GM23338 (cell line): ENCODE data around the gene CTNNAL1. TPM values are rescaled to one million over a fixed set of nuclear protein-coding genes. Genes with fewer than 3 reads are reported as not detected.

Experiments used
- ATAC-seq: fragments of 200-7000 bp; cut with Tn5 transposase; 3 replicates; pipeline ENCODE4 v1.9.1; 2020
- DNase-seq: peaks from one replicate; pipeline ENCODE4 v3.0.0-alpha.2; 2015; ENCODE audit warnings: low spot score
- H2AFZ ChIP-seq: fragments of 200-600 bp; sonication (generic); 2 replicates; pipeline ENCODE4 v1.8.0; 2016; ENCODE audit warnings: antibody characterized with exemption, mild to moderate bottlenecking, moderate library complexity
- H3F3A ChIP-seq: fragments of 200-600 bp; sonication (generic); replicated peaks from 2 replicates; pipeline ENCODE4 v1.8.0; 2017; ENCODE audit warnings: antibody characterized with exemption, mixed run types, low read depth
- H3K27ac ChIP-seq: fragments of 200-600 bp; sonication (generic); 2 replicates; pipeline ENCODE4 v1.6.1; 2016; ENCODE audit warnings: low read depth
- H3K27me3 ChIP-seq: fragments of 200-600 bp; sonication (generic); 2 replicates; pipeline ENCODE4 v1.8.0; 2016; ENCODE audit warnings: mild to moderate bottlenecking, mixed run types, moderate library complexity; ENCODE audit not compliant: insufficient read depth
- H3K36me3 ChIP-seq: fragments of 200-600 bp; sonication (generic); 2 replicates; pipeline ENCODE4 v1.8.0; 2016; ENCODE audit warnings: mild to moderate bottlenecking; ENCODE audit not compliant: insufficient read depth
- H3K4me1 ChIP-seq: fragments of 200-600 bp; sonication (generic); 2 replicates; pipeline ENCODE4 v1.8.0; 2016; ENCODE audit warnings: mild to moderate bottlenecking, moderate library complexity; ENCODE audit not compliant: insufficient read depth
- H3K4me2 ChIP-seq: fragments of 200-600 bp; sonication (generic); 2 replicates; pipeline ENCODE4 v1.7.1; 2017; ENCODE audit warnings: mixed run types
- H3K4me3 ChIP-seq: fragments of 200-600 bp; sonication (generic); 2 replicates; pipeline ENCODE4 v1.6.1; 2016; ENCODE audit warnings: mixed run types
- H3K79me2 ChIP-seq: fragments of 200-600 bp; sonication (generic); replicated peaks from 2 replicates; pipeline ENCODE4 v1.8.0; 2017; ENCODE audit warnings: mild to moderate bottlenecking; ENCODE audit not compliant: insufficient read depth
- H3K9me2 ChIP-seq: fragments of 200-600 bp; sonication (generic); 2 replicates; pipeline ENCODE4 v1.8.0; 2017; ENCODE audit not compliant: insufficient read depth
- H4K20me1 ChIP-seq: fragments of 200-600 bp; sonication (generic); replicated peaks from 2 replicates; pipeline ENCODE4 v1.8.0; 2017; ENCODE audit warnings: mild to moderate bottlenecking; ENCODE audit not compliant: insufficient read depth
- H3K27ac Mint-ChIP-seq: 2 replicates; pipeline ENCODE4 v1.8.0; 2020; ENCODE audit warnings: inconsistent platforms, mild to moderate bottlenecking, moderate library complexity, mixed read lengths
- H3K27me3 Mint-ChIP-seq: 3 replicates; pipeline ENCODE4 v1.8.0; 2022; ENCODE audit warnings: low read depth, mild to moderate bottlenecking, moderate library complexity, mixed read lengths, inconsistent platforms; ENCODE audit not compliant: insufficient read depth, poor library complexity
- H3K36me3 Mint-ChIP-seq: 3 replicates; pipeline ENCODE4 v1.8.0; 2021; ENCODE audit warnings: low read depth, mild to moderate bottlenecking, inconsistent platforms, moderate library complexity, mixed read lengths
- H3K4me1 Mint-ChIP-seq: 3 replicates; pipeline ENCODE4 v1.8.0; 2020; ENCODE audit warnings: mild to moderate bottlenecking, inconsistent platforms, mixed read lengths
- H3K4me3 Mint-ChIP-seq: 3 replicates; pipeline ENCODE4 v1.8.0; 2021; ENCODE audit warnings: moderate library complexity, mild to moderate bottlenecking, inconsistent platforms, mixed read lengths
- H3K9me3 Mint-ChIP-seq: 3 replicates; pipeline ENCODE4 v1.8.0; 2020; ENCODE audit warnings: moderate library complexity, mild to moderate bottlenecking, inconsistent platforms, mixed read lengths
- CTCF ChIP-seq, 2 experiments: fragments of 200-600 bp in 1 of 2; sonication (generic) in 1 of 2; conservative IDR thresholded peaks; 2 replicates each; pipeline versions ENCODE4 v1.5.1 to v1.6.1; 2016 to 2017; ENCODE audit warnings: antibody characterized with exemption in 2 of 2, low read depth in 2 of 2, mild to moderate bottlenecking in 2 of 2, moderate library complexity in 1 of 2
- ETS1 ChIP-seq: IDR thresholded peaks from 2 replicates; pipeline ENCODE4 v1.6.1; 2016; ENCODE audit warnings: antibody characterized with exemption
- EZH2phosphoT487 ChIP-seq: fragments of 200-600 bp; sonication (generic); IDR thresholded peaks from one replicate; pipeline ENCODE4 v1.8.1; 2018; ENCODE audit warnings: antibody characterized with exemption; ENCODE audit not compliant: unreplicated experiment
- JUNB ChIP-seq: IDR thresholded peaks from one replicate; pipeline ENCODE4 v1.6.1; 2016; ENCODE audit warnings: antibody characterized with exemption; ENCODE audit not compliant: unreplicated experiment
- NANOG ChIP-seq: IDR thresholded peaks from 2 replicates; pipeline ENCODE4 v1.6.1; 2016; ENCODE audit warnings: antibody characterized with exemption, borderline replicate concordance
- POLR2AphosphoS5 ChIP-seq: IDR thresholded peaks from 2 replicates; pipeline ENCODE4 v1.6.1; 2016; ENCODE audit warnings: antibody characterized with exemption, low read depth
- ZNF331 ChIP-seq: fragments of 250-450 bp; sonication (Bioruptor Pico); IDR thresholded peaks from 2 replicates; pipeline ENCODE4 v1.5.0; 2020; ENCODE audit warnings: low read depth, mild to moderate bottlenecking, moderate library complexity
- polyA plus RNA-seq: library from polyadenylated mRNA; unstranded; fragments of >200 nt; fragmentation: Nextera tagmentation; extraction: Ambion mirVana; gene quantifications from 2 replicates; pipeline ENCODE4 v1.2.1, GENCODE V29; 2016
- total RNA-seq: library from RNA; depleted of rRNA; stranded (reverse); fragments of >200 nt; shearing (Covaris generic); gene quantifications from 2 replicates; pipeline ENCODE4 v1.2.3, GENCODE V29; 2014
- TF ChIP-seq, protein P1 (sequence below): IDR thresholded peaks from one replicate; pipeline ENCODE4 v1.6.1; 2018; ENCODE audit warnings: antibody characterized with exemption; ENCODE audit not compliant: unreplicated experiment

The CTNNAL1 gene
- total and polyA plus RNA-seq, 2 experiments from 2014 or later = 63.0 to 211 TPM

- TF ChIP-seq CTCF (conservative IDR thresholded peaks at IDR 0.05; ENCODE audit: low read depth in 2 of 2) = no peak
These were observed 101.5 kb downstream of the CTNNAL1 start (continued) for GRCh38 chr9:108911820-108912219.

DNA sequence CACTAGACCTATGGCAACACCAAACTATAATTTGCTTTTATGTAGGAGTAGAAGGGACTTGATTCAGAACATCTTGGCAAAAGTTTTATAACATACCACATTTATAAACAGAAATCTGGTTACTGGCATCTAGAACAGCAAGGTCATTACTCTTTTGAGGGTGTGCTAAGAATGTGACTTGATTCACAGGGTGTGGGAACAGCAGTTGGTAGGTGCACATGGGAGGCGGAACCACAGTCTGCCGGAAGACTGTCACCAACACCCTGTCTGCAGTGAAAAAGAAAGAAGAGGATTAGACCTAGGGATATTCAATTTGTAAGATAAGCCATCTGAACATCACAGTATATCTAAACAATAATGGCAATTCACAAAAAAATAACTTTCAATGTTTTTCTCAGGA lies 102.4 kb downstream of the CTNNAL1 start:
- TF ChIP-seq NANOG (no peak), CTCF (conservative IDR thresholded peaks at IDR 0.05; ENCODE audit: low read depth in 2 of 2) (no peak), EZH2phosphoT487 (no peak), JUNB (no peak), ETS1 (no peak), POLR2AphosphoS5 (no peak), ZNF331 (no peak)
- TF ChIP-seq, protein P1, sequence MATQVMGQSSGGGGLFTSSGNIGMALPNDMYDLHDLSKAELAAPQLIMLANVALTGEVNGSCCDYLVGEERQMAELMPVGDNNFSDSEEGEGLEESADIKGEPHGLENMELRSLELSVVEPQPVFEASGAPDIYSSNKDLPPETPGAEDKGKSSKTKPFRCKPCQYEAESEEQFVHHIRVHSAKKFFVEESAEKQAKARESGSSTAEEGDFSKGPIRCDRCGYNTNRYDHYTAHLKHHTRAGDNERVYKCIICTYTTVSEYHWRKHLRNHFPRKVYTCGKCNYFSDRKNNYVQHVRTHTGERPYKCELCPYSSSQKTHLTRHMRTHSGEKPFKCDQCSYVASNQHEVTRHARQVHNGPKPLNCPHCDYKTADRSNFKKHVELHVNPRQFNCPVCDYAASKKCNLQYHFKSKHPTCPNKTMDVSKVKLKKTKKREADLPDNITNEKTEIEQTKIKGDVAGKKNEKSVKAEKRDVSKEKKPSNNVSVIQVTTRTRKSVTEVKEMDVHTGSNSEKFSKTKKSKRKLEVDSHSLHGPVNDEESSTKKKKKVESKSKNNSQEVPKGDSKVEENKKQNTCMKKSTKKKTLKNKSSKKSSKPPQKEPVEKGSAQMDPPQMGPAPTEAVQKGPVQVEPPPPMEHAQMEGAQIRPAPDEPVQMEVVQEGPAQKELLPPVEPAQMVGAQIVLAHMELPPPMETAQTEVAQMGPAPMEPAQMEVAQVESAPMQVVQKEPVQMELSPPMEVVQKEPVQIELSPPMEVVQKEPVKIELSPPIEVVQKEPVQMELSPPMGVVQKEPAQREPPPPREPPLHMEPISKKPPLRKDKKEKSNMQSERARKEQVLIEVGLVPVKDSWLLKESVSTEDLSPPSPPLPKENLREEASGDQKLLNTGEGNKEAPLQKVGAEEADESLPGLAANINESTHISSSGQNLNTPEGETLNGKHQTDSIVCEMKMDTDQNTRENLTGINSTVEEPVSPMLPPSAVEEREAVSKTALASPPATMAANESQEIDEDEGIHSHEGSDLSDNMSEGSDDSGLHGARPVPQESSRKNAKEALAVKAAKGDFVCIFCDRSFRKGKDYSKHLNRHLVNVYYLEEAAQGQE = no peak
- no peak for ATAC-seq
- Mint-ChIP-seq H3K4me3 (no peak overlapping the region), H3K36me3 (peaks cover 50% of the 10 kb centered on the region), H3K4me1 (no peaks in the 10 kb centered on the region), H3K27me3 (no peaks in the 10 kb centered on the region), H3K9me3 (no peaks in the 10 kb centered on the region), H3K27ac (no peak overlapping the region)
- Histone ChIP-seq H3K4me2 (no peak overlapping the region), H3K4me3 (no peak overlapping the region), H3K27ac (no peak overlapping the region), H3K9me2 (no peaks in the 10 kb centered on the region), H3K79me2 (no peaks in the 10 kb centered on the region), H4K20me1 (no peaks in the 10 kb centered on the region), H2AFZ (no peak overlapping the region), H3K36me3 (peaks cover 25% of the 10 kb centered on the region), H3K27me3 (no peaks in the 10 kb centered on the region), H3F3A (no peaks in the 10 kb centered on the region), H3K4me1 (no peaks in the 10 kb centered on the region)
- no peak for DNase-seq
